SIG-M5 (cell line): ENCODE data around the gene GASK1A.
"Not testable (repeated sequence)": the region's sequence is repeated elsewhere in the genome, so short reads cannot be mapped to it uniquely, and the experiment has no call there.

ENCODE experiments used
- DNase-seq: peaks from one replicate; lab custom pipeline; 2025; lab: John Stamatoyannopoulos, UW

Gene GASK1A

DNA sequence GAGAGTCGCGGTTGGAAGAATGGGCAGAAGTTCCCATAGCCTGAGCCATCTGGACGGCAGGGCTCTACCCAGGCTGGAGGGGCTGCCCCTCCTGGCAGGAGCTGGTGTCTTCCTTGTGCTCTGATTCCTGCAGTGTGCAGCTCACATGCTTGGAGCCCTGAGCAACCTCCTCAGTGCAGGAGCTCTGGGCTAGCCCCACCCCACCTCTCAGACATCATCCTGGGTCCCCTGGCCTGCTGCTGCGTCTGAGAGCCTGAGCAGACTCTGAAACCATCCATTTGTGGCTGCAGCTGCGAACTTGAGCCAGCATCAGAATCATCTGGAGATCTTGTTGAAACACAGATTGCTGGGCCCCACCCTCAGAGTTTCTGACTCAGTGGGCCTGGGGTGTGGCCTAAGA, 84.0 kb downstream of the GASK1A start:
- DNase-seq: no peak

- DNase-seq: not testable (repeated sequence)
These were observed 91.6 kb downstream of the GASK1A start for GRCh38 chr3:43070670-43071069.

DNA sequence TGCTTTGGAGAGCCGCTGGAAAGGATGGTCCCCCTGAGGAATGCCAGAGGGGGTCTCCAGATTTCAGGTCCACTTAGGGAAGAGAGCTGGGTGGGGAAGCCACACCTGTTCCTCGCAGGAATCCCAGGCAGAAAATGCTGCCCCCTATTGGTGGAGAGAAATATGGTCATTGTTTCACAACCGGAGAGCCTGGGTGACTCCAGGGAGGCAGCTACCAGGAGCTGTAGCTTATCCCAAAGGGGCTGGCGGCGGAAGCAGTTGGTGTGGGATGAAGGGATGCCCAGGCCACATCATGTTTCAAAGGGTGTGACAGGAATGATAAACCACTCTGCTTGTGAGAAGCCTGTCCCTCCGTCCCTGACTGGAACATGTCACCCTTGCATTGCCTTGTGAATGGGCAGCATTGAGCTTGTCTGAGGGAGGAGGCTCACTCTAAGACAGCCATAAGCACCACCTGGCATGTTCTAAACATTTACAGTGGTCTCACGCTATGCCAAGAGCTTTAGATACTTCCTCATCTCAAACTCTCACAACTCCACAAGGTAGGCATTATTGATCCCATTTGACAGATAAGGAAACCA, 92.3 kb downstream of the GASK1A start:
- DNase-seq: no peak

- DNase-seq: no peak
These were observed 93.2 kb downstream of the GASK1A start for GRCh38 chr3:43072361-43072760.

DNA sequence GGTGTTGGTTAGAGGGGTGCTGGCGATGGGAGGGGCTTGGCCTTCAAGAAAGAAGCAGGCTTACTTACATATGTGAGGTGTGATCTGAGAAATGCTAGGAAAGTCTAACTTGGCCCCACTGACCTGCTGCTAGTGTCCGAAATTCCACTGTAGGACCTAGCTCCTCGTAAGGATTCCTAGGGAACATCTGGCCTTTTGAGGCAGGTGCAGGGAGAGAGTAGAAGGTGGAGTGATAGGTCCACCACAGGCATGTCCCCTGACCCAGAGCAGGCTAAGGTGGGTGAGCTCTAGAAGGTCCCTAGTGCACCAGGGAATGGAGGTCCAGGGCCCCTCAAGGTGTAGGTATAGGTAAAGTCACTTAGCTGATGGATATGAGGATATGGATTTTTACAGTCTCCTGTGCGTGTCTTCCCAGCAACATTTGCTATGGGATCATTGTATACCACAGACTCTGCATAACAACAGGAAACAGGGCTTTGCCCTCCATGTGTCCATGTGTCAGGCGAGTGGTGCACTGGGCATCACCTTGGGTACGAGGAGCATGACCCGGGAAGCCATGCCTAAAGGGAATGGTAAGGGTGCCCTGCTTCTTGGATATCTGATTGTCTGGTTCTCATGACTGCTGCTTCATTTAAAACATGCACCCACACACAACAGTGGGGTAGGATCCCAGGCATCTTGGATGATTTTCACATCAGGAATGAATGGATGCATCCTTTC, 94.2 kb downstream of the GASK1A start:
- DNase-seq: no peak

- no peak for DNase-seq
These were observed 94.7 kb downstream of the GASK1A start for GRCh38 chr3:43073836-43074220.

GRCh38 chr3:43074482-43074881, 95.4 kb downstream of the GASK1A start:
- no peak for DNase-seq

- DNase-seq: no peak
These were observed 96.0 kb downstream of the GASK1A start for GRCh38 chr3:43074901-43075689.

- no peak for DNase-seq
These were observed 97.0 kb downstream of the GASK1A start for GRCh38 chr3:43075904-43076661.

DNA sequence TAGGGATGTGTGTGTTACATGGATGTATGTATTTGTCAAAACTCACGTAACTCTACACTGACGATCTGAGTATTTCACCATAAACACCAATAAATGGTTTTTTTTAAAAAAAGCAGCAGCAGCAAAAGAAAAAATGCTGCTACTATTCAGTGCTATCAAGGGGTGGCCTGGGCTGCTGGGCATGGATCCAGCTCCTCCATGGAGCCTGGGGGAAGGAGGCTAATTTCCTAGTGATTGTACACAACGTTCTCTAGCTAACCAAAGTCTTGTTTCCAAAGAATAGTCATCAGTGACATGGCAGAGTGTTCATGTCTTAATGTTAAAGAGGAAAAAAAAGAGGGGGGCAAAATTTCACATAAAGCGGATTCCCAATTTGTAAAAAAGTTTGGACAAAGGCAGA, 97.7 kb downstream of the GASK1A start:
- no peak for DNase-seq

DNA sequence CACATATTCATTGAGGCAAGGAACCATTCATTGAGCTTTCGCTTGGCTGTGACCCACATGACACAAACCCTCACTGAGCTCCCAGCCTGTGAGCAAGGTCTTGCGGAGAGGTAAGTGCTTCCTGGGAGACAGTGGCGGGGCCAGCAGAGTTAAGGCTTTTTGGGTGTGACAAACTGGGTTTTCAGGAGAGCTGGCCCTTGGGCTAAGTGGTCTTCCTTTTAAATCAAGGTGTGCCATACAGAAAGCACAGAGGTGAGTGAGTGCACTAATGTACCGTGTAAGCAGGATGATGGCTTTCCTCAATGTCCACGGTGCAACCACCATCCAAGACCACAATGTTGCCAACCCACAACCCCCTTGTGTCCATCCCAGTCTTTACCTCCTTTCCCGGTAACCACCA, 98.2 kb downstream of the GASK1A start:
- no peak for DNase-seq

- no peak for DNase-seq
These were observed 98.6 kb downstream of the GASK1A start for GRCh38 chr3:43077707-43078106.

GRCh38 chr3:43079536-43080332, 100.6 kb downstream of the GASK1A start:
- no peak for DNase-seq

DNA sequence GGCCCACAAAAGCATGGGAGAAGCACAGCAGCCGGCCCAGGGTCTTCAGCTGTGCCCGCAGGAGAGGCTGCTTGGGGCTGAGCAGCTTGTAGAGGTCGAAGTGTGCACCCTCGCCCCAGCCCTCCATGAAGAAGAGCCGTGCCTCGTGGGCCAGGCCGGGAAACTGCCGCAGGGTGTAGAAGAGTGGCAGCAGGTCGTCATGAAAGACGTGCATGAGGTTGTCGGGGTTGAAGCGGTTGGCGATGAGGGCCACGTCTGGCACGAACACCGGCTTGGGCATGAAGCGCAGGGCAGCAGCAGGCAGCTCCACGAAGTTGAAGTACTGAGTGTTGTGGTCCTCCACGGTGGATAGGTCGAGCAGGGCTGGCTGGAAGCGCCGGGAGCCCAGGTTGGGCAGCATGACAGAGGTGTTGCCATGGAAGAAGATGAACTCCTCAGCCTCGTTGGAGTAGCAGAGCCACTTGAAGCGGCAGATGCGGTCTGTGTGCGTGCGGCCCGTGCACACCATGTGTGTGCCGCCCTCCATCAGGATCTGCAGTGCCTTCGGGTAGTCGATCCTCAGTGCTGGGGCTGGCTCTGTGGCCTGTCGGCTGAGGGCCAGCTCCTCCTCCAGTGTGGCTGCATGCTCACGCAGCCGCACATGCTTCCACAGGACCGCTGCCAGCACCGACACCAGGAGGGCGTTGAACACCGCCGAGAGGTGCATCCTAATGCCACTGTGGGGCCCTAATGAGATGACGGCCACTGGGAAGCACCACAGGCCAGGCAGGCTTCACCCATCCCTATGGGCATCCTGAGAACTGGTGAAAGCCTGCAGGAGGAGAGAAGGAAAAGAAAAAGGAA, 101.8 kb downstream of the GASK1A start:
- no peak for DNase-seq

DNA sequence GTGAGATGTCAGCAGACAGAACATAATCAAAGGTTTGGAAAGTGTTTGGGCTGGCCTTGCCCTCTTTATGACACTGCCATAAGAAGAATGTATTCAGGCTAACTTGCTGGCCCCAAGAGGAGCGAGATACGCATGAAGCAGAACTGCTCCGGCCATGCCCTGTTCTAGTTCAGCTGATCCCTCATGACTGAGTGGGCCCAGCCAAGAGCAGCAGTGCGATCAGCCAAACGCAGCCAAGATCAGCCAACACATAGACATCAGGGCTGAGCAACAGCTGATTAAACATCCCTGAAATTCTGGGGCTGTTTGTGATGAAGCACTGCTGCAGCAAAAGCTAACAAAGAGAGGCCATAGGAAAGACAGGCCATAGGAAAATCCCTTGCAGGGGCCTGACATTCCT, 102.7 kb downstream of the GASK1A start:
- DNase-seq: no peak

- DNase-seq: no peak
These were observed 103.3 kb downstream of the GASK1A start for GRCh38 chr3:43082457-43082856.

GRCh38 chr3:43086460-43087165, 107.5 kb downstream of the GASK1A start:
- DNase-seq: no peak

DNA sequence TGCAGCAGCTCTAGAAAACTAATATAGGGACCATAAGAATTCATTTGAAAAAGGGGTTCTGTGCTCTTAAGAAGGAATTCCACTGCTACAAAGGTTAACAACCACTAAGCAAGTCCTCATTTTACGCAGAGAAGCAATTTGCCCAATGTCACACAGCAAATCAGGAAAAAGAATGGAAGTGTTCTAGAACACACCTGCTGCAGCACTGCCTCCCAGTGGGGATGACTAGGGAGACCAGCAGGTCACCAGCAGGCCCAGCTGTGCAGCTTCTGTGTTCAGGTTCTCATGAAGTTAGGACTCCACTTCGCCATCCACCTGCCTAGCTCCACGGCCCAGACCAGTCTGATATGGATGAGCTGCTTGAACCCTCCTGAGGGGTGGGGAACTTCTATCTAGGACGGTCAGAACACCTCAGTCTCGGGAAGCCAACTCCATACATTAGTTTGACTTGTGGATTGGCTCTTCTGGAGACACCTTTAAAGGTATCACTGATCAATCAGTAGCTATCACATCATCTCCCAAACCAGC, 108.2 kb downstream of the GASK1A start:
- DNase-seq: no peak

DNA sequence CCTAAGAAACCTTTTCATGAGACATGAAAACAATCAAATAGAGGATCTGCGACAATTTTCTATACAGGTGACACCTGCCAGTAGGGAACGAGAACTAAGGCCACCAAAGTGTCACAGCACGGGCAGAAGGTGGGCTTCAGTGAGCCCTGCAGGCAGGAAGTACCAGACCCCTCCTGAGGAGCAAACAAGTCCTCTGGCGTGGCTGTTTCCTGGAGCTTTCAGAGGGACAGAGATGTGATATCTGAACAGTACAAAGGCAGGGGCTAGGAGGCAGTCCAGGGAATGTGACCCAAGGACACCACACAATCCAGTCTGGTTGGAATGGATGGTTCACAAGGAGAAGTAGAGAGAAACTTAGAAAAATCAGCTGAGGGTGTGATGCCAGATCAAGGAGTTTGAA, 110.0 kb downstream of the GASK1A start:
- no peak for DNase-seq

- no peak for DNase-seq
These were observed 111.1 kb downstream of the GASK1A start for GRCh38 chr3:43090238-43090637.
